CD4-positive, CD25-positive, alpha-beta regulatory T cell (primary cell): Measurements from ENCODE around the gene SDK1. TPM values are rescaled to one million over a fixed set of nuclear protein-coding genes. Genes with fewer than 3 reads are reported as not detected.

ENCODE experiments used
- ATAC-seq, 2 donors: fragments of 150-1000 bp; cut with Tn5 transposase; one replicate each; pipeline ENCODE4 v1.10.0; 2021; ENCODE audit warnings: low read depth in 2 of 2, moderate number of reproducible peaks in 2 of 2, moderate library complexity in 1 of 2
- DNase-seq, 3 donors: peaks; one replicate each; pipeline versions ENCODE4 v3.0.0 to v3.0.0-alpha.2; 2012 to 2022; ENCODE audit warnings: mixed read lengths in 1 of 3
- H3K27ac ChIP-seq: one replicate; pipeline ENCODE4 v1.7.0; 2013; ENCODE audit warnings: mild to moderate bottlenecking, low read length; ENCODE audit not compliant: insufficient read depth, poor library complexity, severe bottlenecking
- H3K27me3 ChIP-seq: one replicate; pipeline ENCODE4 v1.7.0; 2013; ENCODE audit warnings: low read length; ENCODE audit not compliant: control insufficient read depth, insufficient read depth
- H3K36me3 ChIP-seq: one replicate; pipeline ENCODE4 v1.7.0; 2013; ENCODE audit warnings: mild to moderate bottlenecking, low read length, moderate library complexity; ENCODE audit not compliant: control insufficient read depth, insufficient read depth
- H3K4me1 ChIP-seq: 2 replicates; pipeline ENCODE4 v1.7.0; 2013; ENCODE audit warnings: mild to moderate bottlenecking, low read length; ENCODE audit not compliant: insufficient read depth, control insufficient read depth, poor library complexity, severe bottlenecking
- H3K4me3 ChIP-seq: one replicate; pipeline ENCODE4 v1.7.0; 2013; ENCODE audit warnings: low read depth, mild to moderate bottlenecking, low read length, moderate library complexity
- H3K9me3 ChIP-seq, 2 experiments: 1 replicate in 1 of 2; 2 replicates in 1 of 2; pipeline ENCODE4 v1.7.0; 2013; ENCODE audit warnings: low read length in 2 of 2, mild to moderate bottlenecking in 1 of 2, moderate library complexity in 1 of 2; ENCODE audit not compliant: control insufficient read depth in 2 of 2
- H3K27ac Mint-ChIP-seq, 3 donors: one replicate each; pipeline ENCODE4 v1.8.0; 2020 to 2022; ENCODE audit warnings: mild to moderate bottlenecking in 3 of 3, mixed read lengths in 3 of 3, moderate library complexity in 2 of 3
- H3K27me3 Mint-ChIP-seq: one replicate; pipeline ENCODE4 v1.8.0; 2022; ENCODE audit warnings: mild to moderate bottlenecking, mixed read lengths
- H3K36me3 Mint-ChIP-seq: one replicate; pipeline ENCODE4 v1.8.0; 2020; ENCODE audit warnings: mixed read lengths
- H3K4me1 Mint-ChIP-seq, 4 donors: one replicate each; pipeline ENCODE4 v1.8.0; 2020 to 2022; ENCODE audit warnings: mixed read lengths in 4 of 4, mild to moderate bottlenecking in 1 of 4
- H3K4me3 Mint-ChIP-seq, 4 donors: one replicate each; pipeline ENCODE4 v1.8.0; 2020 to 2022; ENCODE audit warnings: mild to moderate bottlenecking in 4 of 4, mixed read lengths in 4 of 4, moderate library complexity in 3 of 4
- H3K9me3 Mint-ChIP-seq, 7 donors: one replicate each; pipeline ENCODE4 v1.8.0; 2020 to 2022; ENCODE audit warnings: mixed read lengths in 7 of 7, mild to moderate bottlenecking in 3 of 7, moderate library complexity in 2 of 7
- polyA plus RNA-seq, 4 donors: library from polyadenylated mRNA; unstranded; fragments of 300-500 nt; fragmentation: Illumina TruSeq; gene quantifications; one replicate each; pipeline ENCODE4 v1.2.3, GENCODE V29; 2021
- total RNA-seq: library from RNA; stranded (reverse); gene quantifications from one replicate; pipeline ENCODE4 v1.2.3, GENCODE V29; 2022

SDK1 gene
- total and polyA plus RNA-seq, 5 donors from 2014 or later: 0.47 TPM; not detected in 4

DNA sequence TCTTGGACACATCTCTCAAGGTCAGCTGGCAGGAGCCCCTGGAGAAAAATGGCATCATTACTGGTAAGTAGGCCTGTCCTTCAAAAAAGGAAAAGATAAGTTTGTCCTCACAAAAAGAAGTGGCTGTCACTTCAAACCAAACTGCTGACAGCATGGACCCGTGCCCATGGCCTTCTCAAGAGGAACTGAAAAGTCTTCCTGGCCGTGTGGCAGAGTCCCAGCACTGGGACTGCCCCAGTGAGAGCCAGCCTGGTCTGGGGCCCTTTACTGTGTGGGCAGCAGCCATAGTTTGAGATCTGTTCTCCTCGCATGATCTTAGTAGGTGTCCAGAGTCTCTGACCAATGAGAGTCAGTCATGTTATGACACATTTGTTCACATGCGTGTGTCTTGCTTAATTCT, 766.8 kb downstream of the SDK1 start:
- Histone ChIP-seq H3K27ac (no peak overlapping the region), H3K36me3 (no peaks in the 10 kb centered on the region), H3K9me3 (no peaks in the 10 kb centered on the region), H3K4me1 (no peaks in the 10 kb centered on the region), H3K27me3 (no peaks in the 10 kb centered on the region), H3K4me3 (no peak overlapping the region)
- no peaks in the 10 kb centered on the region for H3K27me3 Mint-ChIP-seq
- peaks cover 0 to 1% (median 0%) of the 10 kb centered on the region in 7 donors for H3K9me3 Mint-ChIP-seq
- no peak overlapping the region for H3K27ac Mint-ChIP-seq
- peaks cover 0 to 9% (median 2%) of the 10 kb centered on the region in 4 donors for H3K4me1 Mint-ChIP-seq
- no peaks in the 10 kb centered on the region for H3K36me3 Mint-ChIP-seq
- no peak overlapping the region for H3K4me3 Mint-ChIP-seq
- DNase-seq: no peak
- no peak for ATAC-seq

DNA sequence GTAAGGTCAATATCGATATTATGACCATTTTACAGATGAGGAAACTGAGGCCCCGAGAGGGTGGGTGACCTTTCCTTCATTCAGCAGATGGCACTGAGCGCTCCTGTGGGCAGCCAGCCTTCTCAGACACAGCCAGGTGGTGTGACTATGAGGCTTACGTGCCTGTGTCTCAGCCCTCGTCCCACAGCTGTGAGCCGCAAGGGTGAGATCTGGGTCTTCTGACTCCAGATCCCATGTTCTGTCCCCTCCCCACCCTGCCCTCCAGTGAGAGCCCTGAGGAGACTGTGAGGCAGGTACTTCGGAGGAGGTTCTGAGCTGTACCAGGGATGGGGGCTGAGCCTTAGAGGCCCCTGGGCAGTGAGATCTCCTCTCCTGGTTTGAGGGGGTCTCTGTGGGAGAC, 767.2 kb downstream of the SDK1 start:
- no peaks in the 10 kb centered on the region for H3K36me3 Mint-ChIP-seq
- H3K4me3 Mint-ChIP-seq: no peak overlapping the region
- ATAC-seq (no peak), DNase-seq (no peak)
- peaks cover 0 to 1% (median 0%) of the 10 kb centered on the region in 7 donors for H3K9me3 Mint-ChIP-seq
- no peak overlapping the region for H3K27ac Mint-ChIP-seq
- Histone ChIP-seq H3K27ac (no peak overlapping the region), H3K9me3 (no peaks in the 10 kb centered on the region), H3K27me3 (no peaks in the 10 kb centered on the region), H3K4me3 (no peak overlapping the region), H3K4me1 (no peaks in the 10 kb centered on the region), H3K36me3 (no peaks in the 10 kb centered on the region)
- H3K4me1 Mint-ChIP-seq: peaks cover 0 to 9% (median 2%) of the 10 kb centered on the region in 4 donors
- no peaks in the 10 kb centered on the region for H3K27me3 Mint-ChIP-seq

DNA sequence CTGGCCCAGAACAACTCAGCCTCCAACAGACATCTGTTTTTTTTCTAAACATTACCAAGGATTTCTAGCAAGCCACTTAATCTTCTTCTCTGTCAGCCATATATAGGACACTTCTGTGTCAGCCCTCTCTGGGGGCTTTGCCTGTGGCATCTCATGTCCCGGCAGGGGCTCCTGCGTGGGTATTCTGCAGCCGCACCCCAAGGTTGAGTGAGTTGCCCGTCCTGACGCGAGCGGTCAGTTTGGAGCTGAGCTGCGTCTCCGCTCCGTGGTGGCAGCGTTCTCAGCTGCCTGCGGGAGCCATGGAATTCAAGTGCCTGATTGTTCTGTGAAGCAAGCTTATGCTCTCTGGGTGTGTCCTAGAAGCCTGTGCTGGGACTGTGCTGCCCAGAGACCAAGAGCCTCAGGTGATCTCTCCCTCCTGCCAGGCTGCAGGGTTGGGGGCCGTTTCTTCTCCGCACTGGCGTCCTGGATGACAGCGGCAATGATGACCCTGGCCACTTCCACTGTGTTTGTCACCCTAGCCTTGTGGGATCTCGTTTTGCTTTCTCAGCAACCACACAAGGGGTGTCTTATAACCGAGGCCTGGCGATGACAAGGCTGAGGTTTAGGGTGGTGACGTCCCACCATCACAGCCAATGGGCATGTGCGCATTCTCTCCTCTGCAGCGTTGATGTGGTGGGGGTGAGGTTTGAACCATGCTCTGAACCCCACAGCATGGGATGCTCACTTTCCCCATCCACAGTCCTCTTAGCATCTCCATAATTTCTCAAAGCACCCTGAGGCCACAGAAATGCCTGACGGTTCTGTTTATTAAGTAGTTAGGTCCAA, 768.4 kb downstream of the SDK1 start:
- H3K4me1 Mint-ChIP-seq: peaks cover 0 to 9% (median 2%) of the 10 kb centered on the region in 4 donors
- H3K4me3 ChIP-seq: no peak overlapping the region
- H3K4me1 ChIP-seq: no peaks in the 10 kb centered on the region
- H3K36me3 ChIP-seq: no peaks in the 10 kb centered on the region
- DNase-seq: no peak
- H3K36me3 Mint-ChIP-seq: no peaks in the 10 kb centered on the region
- H3K27ac Mint-ChIP-seq: no peak overlapping the region
- peaks cover 0 to 1% (median 0%) of the 10 kb centered on the region in 7 donors for H3K9me3 Mint-ChIP-seq
- no peaks in the 10 kb centered on the region for H3K9me3 ChIP-seq
- no peak for ATAC-seq
- H3K27me3 ChIP-seq: no peaks in the 10 kb centered on the region
- no peak overlapping the region for H3K27ac ChIP-seq
- H3K27me3 Mint-ChIP-seq: no peaks in the 10 kb centered on the region
- H3K4me3 Mint-ChIP-seq: no peak overlapping the region

DNA sequence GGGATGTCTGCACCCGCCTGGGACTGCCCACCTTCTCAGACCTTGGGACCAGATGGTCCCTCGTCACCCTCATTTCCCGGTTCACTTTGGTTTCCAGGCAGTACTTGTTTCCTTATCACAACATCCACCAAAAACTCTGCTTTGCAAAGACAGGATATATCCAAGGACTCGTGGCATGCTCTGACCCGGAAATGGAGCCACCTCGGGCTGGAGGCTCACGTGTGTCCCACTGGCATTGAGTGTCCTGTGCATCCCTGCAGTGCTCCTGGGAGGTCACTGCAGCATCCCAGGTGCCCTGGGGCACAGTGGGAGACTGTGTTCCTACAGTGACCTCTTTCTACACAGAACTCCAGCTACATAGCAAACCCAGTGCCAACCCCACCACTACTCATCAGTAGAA, 769.2 kb downstream of the SDK1 start:
- no peaks in the 10 kb centered on the region for H3K36me3 Mint-ChIP-seq
- no peak overlapping the region for H3K4me3 ChIP-seq
- peaks cover 0 to 2% (median 0%) of the 10 kb centered on the region in 4 donors for H3K4me1 Mint-ChIP-seq
- ATAC-seq (no peak), DNase-seq (no peak)
- peaks cover 0 to 1% (median 0%) of the 10 kb centered on the region in 7 donors for H3K9me3 Mint-ChIP-seq
- no peak overlapping the region for H3K27ac ChIP-seq
- H3K27me3 Mint-ChIP-seq: no peaks in the 10 kb centered on the region
- no peaks in the 10 kb centered on the region for H3K9me3 ChIP-seq
- no peak overlapping the region for H3K27ac Mint-ChIP-seq
- H3K4me3 Mint-ChIP-seq: no peak overlapping the region
- no peaks in the 10 kb centered on the region for H3K27me3 ChIP-seq
- no peaks in the 10 kb centered on the region for H3K4me1 ChIP-seq
- H3K36me3 ChIP-seq: no peaks in the 10 kb centered on the region

DNA sequence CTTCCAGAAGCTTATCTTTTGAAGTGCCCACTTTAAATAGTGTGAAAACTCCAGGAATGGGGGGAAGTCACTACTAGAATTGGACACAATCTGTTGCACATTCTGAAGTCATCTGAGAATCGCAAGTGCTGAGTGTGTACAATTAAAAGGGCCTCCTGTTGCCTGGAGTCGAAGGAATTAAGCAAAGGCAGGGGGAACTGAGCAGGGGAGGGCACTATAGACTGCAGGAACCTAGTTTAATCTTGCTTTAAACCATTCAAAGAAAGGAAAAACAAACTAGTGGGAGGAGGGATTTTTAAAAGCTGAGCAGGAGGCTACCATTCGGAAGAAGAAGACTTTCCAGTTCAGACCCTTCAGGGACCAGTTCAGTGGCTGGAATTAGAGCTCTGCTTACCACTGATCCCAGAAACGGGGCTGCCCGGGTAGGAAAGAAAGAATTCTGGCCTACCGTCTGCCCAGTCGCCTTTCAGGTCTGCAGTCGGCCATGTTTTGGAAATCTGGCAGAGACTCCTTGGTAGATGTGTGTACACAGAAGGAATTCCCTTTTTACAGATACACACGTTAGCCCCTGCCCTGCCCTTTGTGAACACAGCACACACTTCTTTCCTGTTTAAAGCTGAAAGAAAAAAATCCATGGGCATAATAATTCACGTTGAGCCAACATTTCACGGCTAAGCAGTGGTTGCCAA, 770.5 kb downstream of the SDK1 start:
- Mint-ChIP-seq H3K27ac (no peak overlapping the region), H3K9me3 (no peaks in the 10 kb centered on the region), H3K4me3 (no peak overlapping the region), H3K27me3 (no peaks in the 10 kb centered on the region), H3K4me1 (no peaks in the 10 kb centered on the region), H3K36me3 (no peaks in the 10 kb centered on the region)
- H3K4me1 ChIP-seq: no peaks in the 10 kb centered on the region
- no peaks in the 10 kb centered on the region for H3K27me3 ChIP-seq
- no peak overlapping the region for H3K4me3 ChIP-seq
- no peaks in the 10 kb centered on the region for H3K9me3 ChIP-seq
- no peak overlapping the region for H3K27ac ChIP-seq
- H3K36me3 ChIP-seq: no peaks in the 10 kb centered on the region
- DNase-seq (no peak), ATAC-seq (no peak)

- Mint-ChIP-seq H3K4me1 (no peaks in the 10 kb centered on the region), H3K27ac (no peak overlapping the region), H3K4me3 (no peak overlapping the region), H3K9me3 (no peaks in the 10 kb centered on the region), H3K27me3 (no peaks in the 10 kb centered on the region), H3K36me3 (no peaks in the 10 kb centered on the region)
- no peak for DNase-seq
- H3K27me3 ChIP-seq: no peaks in the 10 kb centered on the region
- H3K36me3 ChIP-seq: no peaks in the 10 kb centered on the region
- H3K27ac ChIP-seq: no peak overlapping the region
- ATAC-seq: no peak
- H3K9me3 ChIP-seq: no peaks in the 10 kb centered on the region
- no peaks in the 10 kb centered on the region for H3K4me1 ChIP-seq
- no peak overlapping the region for H3K4me3 ChIP-seq
Measured at GRCh38 chr7:4072161-4072925, 771.3 kb downstream of the SDK1 start.

- no peaks in the 10 kb centered on the region for H3K9me3 ChIP-seq
- ATAC-seq: no peak
- H3K27ac Mint-ChIP-seq: no peak overlapping the region
- H3K4me1 Mint-ChIP-seq: no peaks in the 10 kb centered on the region
- H3K36me3 ChIP-seq: no peaks in the 10 kb centered on the region
- peaks cover 0 to 3% (median 0%) of the 10 kb centered on the region in 7 donors for H3K9me3 Mint-ChIP-seq
- no peak overlapping the region for H3K4me3 ChIP-seq
- H3K27me3 Mint-ChIP-seq: no peaks in the 10 kb centered on the region
- H3K4me3 Mint-ChIP-seq: no peak overlapping the region
- no peak overlapping the region for H3K27ac ChIP-seq
- H3K4me1 ChIP-seq: no peaks in the 10 kb centered on the region
- H3K27me3 ChIP-seq: no peaks in the 10 kb centered on the region
- no peak for DNase-seq
- no peaks in the 10 kb centered on the region for H3K36me3 Mint-ChIP-seq
Measured at GRCh38 chr7:4073052-4073451, 772.0 kb downstream of the SDK1 start.
